Measurements from ENCODE around the gene ARFGAP2. TPM values are rescaled to one million over a fixed set of nuclear protein-coding genes. Genes with fewer than 3 reads are reported as not detected.
A peak's percentile ranks its signal among the peaks of the same experiment; 100 is the strongest.

Gene ARFGAP2
- total RNA-seq, 1 donor from 2014 or later: 99.9 TPM

DNA sequence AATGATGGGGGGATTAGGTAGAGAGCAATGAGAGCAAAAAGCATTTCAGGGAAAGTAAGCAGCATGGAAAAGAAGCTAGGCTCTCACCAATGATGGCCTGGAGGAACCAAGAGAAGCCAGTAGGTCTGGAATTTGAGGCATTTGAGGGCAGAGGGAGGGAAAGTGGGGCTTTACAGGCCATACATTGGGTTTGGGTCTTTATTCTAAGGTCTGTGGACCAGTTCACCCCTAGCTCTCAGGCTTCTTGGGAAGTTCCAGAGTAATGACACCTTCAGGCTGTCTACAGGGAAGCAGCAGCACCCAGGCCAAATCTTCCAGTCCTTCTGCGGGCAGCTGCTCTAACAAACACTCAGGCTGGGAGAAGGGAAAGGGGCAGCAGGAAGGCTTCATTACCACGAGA, 29.4 kb downstream of the ARFGAP2 start:
- no peak overlapping the region for H3K27ac Mint-ChIP-seq
- no peaks in the 10 kb centered on the region for H3K9me3 Mint-ChIP-seq

DNA sequence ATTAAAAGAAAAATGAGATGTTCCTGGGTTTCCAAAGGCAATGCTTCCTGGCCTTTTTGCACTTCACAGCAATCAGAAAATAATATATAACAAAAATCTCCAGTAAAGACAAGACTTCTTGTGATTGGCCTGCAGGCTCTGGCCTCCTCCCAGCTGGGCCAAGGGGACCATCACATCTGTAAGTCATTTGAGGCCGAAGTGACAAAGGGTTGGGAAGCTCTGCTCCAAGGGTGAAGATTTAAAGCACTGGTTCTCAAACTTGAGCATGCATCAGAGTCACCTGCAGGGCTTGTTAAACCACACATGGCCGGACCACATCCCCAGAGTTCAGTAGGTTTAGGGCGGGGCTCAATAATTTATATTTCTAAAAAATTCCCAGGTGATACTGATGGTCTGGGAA, 32.1 kb downstream of the ARFGAP2 start:
- Mint-ChIP-seq H3K27ac (no peak overlapping the region), H3K4me1 (ENCODE audit: unreplicated experiment) (peaks cover 28% of the 10 kb centered on the region), H3K9me3 (no peaks in the 10 kb centered on the region), H3K36me3 (no peaks in the 10 kb centered on the region), H3K27me3 (no peaks in the 10 kb centered on the region), H3K4me3 (no peak overlapping the region)
- TF ChIP-seq, protein P1, sequence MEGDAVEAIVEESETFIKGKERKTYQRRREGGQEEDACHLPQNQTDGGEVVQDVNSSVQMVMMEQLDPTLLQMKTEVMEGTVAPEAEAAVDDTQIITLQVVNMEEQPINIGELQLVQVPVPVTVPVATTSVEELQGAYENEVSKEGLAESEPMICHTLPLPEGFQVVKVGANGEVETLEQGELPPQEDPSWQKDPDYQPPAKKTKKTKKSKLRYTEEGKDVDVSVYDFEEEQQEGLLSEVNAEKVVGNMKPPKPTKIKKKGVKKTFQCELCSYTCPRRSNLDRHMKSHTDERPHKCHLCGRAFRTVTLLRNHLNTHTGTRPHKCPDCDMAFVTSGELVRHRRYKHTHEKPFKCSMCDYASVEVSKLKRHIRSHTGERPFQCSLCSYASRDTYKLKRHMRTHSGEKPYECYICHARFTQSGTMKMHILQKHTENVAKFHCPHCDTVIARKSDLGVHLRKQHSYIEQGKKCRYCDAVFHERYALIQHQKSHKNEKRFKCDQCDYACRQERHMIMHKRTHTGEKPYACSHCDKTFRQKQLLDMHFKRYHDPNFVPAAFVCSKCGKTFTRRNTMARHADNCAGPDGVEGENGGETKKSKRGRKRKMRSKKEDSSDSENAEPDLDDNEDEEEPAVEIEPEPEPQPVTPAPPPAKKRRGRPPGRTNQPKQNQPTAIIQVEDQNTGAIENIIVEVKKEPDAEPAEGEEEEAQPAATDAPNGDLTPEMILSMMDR (conservative IDR thresholded peaks at IDR 0.05): no peak
- no peak for DNase-seq (ENCODE audit: extremely low spot score, unreplicated experiment)

More for the DNA sequence above, 29.4 kb downstream of the ARFGAP2 start:
- no peaks in the 10 kb centered on the region for H3K27me3 Mint-ChIP-seq
- H3K4me3 Mint-ChIP-seq: no peak overlapping the region
- peaks cover 38% of the 10 kb centered on the region for H3K4me1 Mint-ChIP-seq (ENCODE audit: unreplicated experiment)
- H3K36me3 Mint-ChIP-seq: peaks cover 10% of the 10 kb centered on the region
- DNase-seq (ENCODE audit: extremely low spot score, unreplicated experiment): no peak
- TF ChIP-seq, protein P1 (conservative IDR thresholded peaks at IDR 0.05): no peak

DNA sequence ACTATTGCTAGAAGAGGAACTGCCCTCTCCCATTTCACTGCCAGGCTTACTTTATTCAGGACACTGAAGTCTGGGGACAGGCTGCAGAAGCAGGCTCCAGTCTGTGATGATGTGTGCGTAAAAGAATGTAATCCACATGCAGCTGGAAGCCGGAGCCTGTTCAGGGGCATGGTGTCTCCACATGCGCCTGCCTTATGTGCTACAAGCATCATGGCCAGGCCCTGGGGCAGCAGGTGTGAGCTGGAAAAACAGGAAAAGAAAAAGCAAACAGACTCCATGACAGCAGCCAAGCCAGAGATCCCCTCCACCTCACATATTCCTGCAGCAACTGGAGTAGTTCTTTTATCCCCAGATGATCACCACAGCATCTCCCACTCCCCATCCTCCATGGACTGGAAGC, 33.4 kb downstream of the ARFGAP2 start:
- peaks cover 27% of the 10 kb centered on the region for H3K4me1 Mint-ChIP-seq (ENCODE audit: unreplicated experiment)
- peaks cover 4% of the 10 kb centered on the region for H3K36me3 Mint-ChIP-seq
- TF ChIP-seq, protein P1 (conservative IDR thresholded peaks at IDR 0.05): no peak
- H3K27ac Mint-ChIP-seq: peak overlapping the region; percentile 69
- no peak overlapping the region for H3K4me3 Mint-ChIP-seq
- no peaks in the 10 kb centered on the region for H3K9me3 Mint-ChIP-seq
- H3K27me3 Mint-ChIP-seq: no peaks in the 10 kb centered on the region
- no peak for DNase-seq (ENCODE audit: extremely low spot score, unreplicated experiment)

DNA sequence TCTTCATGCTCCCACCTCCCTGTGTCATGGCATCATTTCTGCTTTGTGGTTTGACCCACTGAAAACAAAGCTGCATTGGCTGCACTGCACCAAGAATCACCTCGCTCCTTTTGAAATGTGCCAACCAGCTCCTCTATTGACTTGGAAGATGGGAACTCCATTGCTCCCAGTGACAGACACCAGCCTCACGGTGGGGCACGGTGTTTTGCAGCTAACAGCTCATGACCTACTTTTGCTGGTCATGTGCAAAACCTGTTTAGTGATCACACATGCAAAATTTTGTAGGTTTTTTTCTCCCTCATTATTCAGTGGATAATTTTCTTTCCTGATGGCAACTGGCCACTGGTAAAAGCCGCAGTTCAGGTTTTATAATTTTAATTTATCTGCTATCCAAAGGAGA, 36.8 kb downstream of the ARFGAP2 start:
- no peak for DNase-seq (ENCODE audit: extremely low spot score, unreplicated experiment)
- H3K9me3 Mint-ChIP-seq: no peaks in the 10 kb centered on the region
- no peaks in the 10 kb centered on the region for H3K27me3 Mint-ChIP-seq
- H3K4me3 Mint-ChIP-seq: no peak overlapping the region
- TF ChIP-seq, protein P1 (conservative IDR thresholded peaks at IDR 0.05): no peak
- H3K27ac Mint-ChIP-seq: no peak overlapping the region
- peaks cover 19% of the 10 kb centered on the region for H3K4me1 Mint-ChIP-seq (ENCODE audit: unreplicated experiment)
- H3K36me3 Mint-ChIP-seq: peaks cover 15% of the 10 kb centered on the region

DNA sequence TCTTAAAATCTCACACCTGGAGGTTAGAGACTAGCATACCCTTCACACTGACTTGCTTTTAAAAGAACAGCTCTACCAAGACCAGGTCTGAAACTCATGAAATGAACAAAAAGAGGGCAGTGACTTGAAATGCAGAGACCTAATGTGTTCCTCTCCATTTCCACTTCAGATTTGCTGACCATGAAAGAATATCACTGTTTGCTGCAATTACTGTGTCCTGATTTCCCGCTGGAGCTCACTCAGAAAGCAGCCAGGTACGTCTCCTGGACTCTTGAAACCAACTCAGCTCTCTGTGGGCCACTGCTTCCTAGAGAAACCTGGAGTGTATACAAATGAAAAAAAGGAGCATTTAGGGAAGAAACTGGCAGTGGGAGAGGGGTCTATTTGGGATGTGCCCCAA, 39.2 kb downstream of the ARFGAP2 start:
- DNase-seq (ENCODE audit: extremely low spot score, unreplicated experiment): no peak
- Mint-ChIP-seq H3K4me1 (ENCODE audit: unreplicated experiment) (peaks cover 4% of the 10 kb centered on the region), H3K4me3 (no peak overlapping the region), H3K9me3 (no peaks in the 10 kb centered on the region), H3K27ac (no peak overlapping the region), H3K27me3 (no peaks in the 10 kb centered on the region), H3K36me3 (peaks cover 15% of the 10 kb centered on the region)
- TF ChIP-seq, protein P1 (conservative IDR thresholded peaks at IDR 0.05): no peak

DNA sequence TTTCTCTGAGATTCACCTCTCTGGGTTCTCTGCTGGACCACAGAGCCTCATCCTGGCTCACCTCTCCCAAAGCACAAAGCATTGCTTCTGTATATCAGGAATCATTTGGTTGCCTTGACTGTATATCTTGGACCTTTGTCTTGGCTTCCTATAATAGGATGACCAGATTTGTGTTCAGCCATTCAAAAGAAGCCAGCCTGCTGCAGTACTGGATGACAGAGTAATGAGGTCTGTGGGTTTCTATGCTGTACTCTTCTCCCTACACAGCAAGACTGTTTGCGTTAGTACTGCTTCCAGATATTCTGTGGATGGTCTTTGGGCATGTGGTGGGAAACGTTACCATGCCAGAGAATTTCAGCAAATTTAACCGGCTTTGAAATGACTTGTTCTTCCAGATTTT, 39.8 kb downstream of the ARFGAP2 start:
- Mint-ChIP-seq H3K4me1 (ENCODE audit: unreplicated experiment) (peaks cover 4% of the 10 kb centered on the region), H3K27ac (no peak overlapping the region), H3K27me3 (no peaks in the 10 kb centered on the region), H3K9me3 (no peaks in the 10 kb centered on the region), H3K4me3 (no peak overlapping the region), H3K36me3 (peaks cover 15% of the 10 kb centered on the region)
- no peak for DNase-seq (ENCODE audit: extremely low spot score, unreplicated experiment)
- TF ChIP-seq, protein P1 (conservative IDR thresholded peaks at IDR 0.05): no peak
